ENCODE measurements around the gene OTOP1.
"Not testable (repeated sequence)": the region's sequence is repeated elsewhere in the genome, so short reads cannot be mapped to it uniquely, and the experiment has no call there.

DNA sequence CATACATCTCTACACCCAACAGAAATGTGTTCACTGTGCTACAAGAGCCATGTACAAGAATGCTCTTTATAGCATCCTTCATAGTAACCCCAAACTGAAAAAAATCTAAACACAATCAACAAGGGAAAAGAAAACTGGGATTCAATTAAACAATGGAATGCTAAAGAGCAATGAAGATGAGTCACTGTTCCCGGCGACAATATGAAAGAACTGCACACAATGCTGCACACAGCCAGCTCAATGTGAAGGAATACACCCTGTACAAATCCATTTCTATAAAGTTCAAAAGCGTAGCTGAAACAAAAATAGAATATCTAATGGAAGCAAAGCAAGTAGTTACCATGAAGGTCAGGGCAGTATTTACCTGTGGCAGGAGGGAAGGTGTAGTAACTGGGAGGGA is 12.8 kb upstream of the OTOP1 start:
- TF ChIP-seq EZH2 (IDR thresholded peaks at IDR 0.05; ENCODE audit: insufficient read depth, low read length): not testable (repeated sequence)
- TF ChIP-seq, protein P1, sequence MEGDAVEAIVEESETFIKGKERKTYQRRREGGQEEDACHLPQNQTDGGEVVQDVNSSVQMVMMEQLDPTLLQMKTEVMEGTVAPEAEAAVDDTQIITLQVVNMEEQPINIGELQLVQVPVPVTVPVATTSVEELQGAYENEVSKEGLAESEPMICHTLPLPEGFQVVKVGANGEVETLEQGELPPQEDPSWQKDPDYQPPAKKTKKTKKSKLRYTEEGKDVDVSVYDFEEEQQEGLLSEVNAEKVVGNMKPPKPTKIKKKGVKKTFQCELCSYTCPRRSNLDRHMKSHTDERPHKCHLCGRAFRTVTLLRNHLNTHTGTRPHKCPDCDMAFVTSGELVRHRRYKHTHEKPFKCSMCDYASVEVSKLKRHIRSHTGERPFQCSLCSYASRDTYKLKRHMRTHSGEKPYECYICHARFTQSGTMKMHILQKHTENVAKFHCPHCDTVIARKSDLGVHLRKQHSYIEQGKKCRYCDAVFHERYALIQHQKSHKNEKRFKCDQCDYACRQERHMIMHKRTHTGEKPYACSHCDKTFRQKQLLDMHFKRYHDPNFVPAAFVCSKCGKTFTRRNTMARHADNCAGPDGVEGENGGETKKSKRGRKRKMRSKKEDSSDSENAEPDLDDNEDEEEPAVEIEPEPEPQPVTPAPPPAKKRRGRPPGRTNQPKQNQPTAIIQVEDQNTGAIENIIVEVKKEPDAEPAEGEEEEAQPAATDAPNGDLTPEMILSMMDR (IDR thresholded peaks at IDR 0.05; ENCODE audit: insufficient read depth, low read depth, low read length): not testable (repeated sequence)

Measured in astrocyte (in vitro differentiated cells and primary cell).